ENCODE measurements around the gene EHHADH.

GRCh38 chr3:185264849-185265553, 11.2 kb upstream of the EHHADH start:
- TF ChIP-seq CTCF (IDR thresholded peaks at IDR 0.05 in 4 of 5, conservative IDR thresholded peaks at IDR 0.05 in 1 of 5) (no peak), POLR2A (IDR thresholded peaks at IDR 0.05) (no peak)
